ENCODE results near the gene BLVRA.

BLVRA gene

DNA sequence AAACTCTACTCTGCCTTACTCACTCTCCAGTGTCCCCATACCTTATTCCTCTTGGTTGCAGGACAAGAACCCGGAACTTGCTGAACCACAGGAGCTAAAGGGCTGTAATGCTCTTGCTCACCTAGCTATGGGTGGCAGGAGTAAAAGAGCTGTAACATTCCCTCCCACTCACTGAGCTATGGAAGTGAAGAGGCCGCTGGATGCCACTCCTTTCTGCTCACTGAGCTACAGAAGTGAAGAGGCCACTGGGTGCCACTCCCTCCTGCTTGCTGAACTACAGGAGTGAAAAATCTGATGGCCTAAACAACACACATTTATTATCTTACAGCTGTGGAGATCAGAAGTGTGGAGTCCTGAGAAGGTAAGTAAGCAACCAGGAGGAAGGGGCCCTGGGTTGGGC is 93.3 kb downstream of the BLVRA start:
- no peak overlapping the region for H3K27ac ChIP-seq
- no peak overlapping the region for H3K4me3 ChIP-seq (ENCODE audit: low read depth, low read length)
- no peaks in the 10 kb centered on the region for H3K27me3 ChIP-seq (replicated peaks)
- no peak for DNase-seq
- in situ Hi-C loops (cut with HindIII; ENCODE audit: low pct_ligation_motif_present, low sequenced_read_pairs) = no loop called here
- TF ChIP-seq, protein P1, sequence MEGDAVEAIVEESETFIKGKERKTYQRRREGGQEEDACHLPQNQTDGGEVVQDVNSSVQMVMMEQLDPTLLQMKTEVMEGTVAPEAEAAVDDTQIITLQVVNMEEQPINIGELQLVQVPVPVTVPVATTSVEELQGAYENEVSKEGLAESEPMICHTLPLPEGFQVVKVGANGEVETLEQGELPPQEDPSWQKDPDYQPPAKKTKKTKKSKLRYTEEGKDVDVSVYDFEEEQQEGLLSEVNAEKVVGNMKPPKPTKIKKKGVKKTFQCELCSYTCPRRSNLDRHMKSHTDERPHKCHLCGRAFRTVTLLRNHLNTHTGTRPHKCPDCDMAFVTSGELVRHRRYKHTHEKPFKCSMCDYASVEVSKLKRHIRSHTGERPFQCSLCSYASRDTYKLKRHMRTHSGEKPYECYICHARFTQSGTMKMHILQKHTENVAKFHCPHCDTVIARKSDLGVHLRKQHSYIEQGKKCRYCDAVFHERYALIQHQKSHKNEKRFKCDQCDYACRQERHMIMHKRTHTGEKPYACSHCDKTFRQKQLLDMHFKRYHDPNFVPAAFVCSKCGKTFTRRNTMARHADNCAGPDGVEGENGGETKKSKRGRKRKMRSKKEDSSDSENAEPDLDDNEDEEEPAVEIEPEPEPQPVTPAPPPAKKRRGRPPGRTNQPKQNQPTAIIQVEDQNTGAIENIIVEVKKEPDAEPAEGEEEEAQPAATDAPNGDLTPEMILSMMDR (IDR thresholded peaks at IDR 0.05; ENCODE audit: low read depth, low read length, missing control alignments) = no peak
- no peaks in the 10 kb centered on the region for H3K36me3 ChIP-seq (replicated peaks)

DNA sequence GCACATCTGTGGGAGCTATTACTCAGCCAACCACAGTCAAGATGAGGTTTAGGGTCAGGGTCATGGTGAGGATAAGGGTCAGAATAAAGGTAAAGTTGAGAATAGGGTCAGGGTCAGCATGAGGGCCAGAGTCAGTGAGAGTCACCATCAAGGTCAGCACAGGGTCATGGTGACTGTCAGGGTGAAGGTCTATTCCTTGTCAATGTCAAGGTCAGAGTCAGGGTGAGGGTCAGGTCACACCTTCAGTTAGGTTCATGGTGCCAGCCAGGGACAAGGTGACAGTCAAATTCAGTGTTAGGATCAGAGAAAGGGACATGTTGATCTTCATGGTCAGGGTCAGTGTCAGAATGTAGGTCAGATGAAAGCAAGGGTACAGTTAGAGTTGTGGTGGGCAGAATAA is 96.7 kb downstream of the BLVRA start:
- Histone ChIP-seq H3K27ac (no peak overlapping the region), H3K4me3 (ENCODE audit: low read depth, low read length) (no peak overlapping the region), H3K27me3 (replicated peaks) (no peaks in the 10 kb centered on the region), H3K36me3 (replicated peaks) (no peaks in the 10 kb centered on the region)
- in situ Hi-C loops (cut with HindIII; ENCODE audit: low pct_ligation_motif_present, low sequenced_read_pairs) = no loop called here
- TF ChIP-seq, protein P1 (IDR thresholded peaks at IDR 0.05; ENCODE audit: low read depth, low read length, missing control alignments) = no peak
- no peak for DNase-seq

DNA sequence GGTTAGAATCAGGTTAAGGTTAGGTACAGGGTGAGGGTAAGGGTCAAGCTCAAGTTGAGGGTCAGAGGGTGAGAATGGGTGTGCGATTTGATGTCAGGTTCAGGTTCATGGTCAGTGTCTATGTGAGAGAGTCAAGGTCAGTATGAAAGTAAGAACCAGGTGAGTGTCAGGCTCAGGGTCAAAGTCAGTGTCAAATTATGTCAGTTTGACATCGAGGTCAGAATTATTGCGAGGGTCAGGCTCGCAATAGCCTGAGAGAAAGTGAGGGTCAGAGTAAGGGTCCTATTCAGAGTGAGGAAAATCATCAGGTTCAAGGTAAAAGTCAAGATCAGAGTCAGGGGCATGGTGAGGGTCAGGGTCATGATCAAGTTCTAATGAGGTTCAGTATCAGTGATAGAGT is 97.8 kb downstream of the BLVRA start:
- no peak overlapping the region for H3K27ac ChIP-seq
- in situ Hi-C loops (cut with HindIII; ENCODE audit: low pct_ligation_motif_present, low sequenced_read_pairs) = no loop called here
- no peak overlapping the region for H3K4me3 ChIP-seq (ENCODE audit: low read depth, low read length)
- H3K36me3 ChIP-seq (replicated peaks) = no peaks in the 10 kb centered on the region
- no peaks in the 10 kb centered on the region for H3K27me3 ChIP-seq (replicated peaks)
- TF ChIP-seq, protein P1 (IDR thresholded peaks at IDR 0.05; ENCODE audit: low read depth, low read length, missing control alignments) = no peak
- no peak for DNase-seq
